ENCODE data around the gene HOXC9.

Gene HOXC9

GRCh38 chr12:54015018-54015931, 15.3 kb downstream of the HOXC9 start:
- no peak overlapping the region for H3K4me2 ChIP-seq (ENCODE audit: low read depth, low read length, poor library complexity, severe bottlenecking)
- H3K4me3 ChIP-seq (ENCODE audit: insufficient read depth, low read length, poor library complexity, severe bottlenecking) = no peak overlapping the region
- H3K27me3 ChIP-seq (ENCODE audit: low read length) = 0 out of 2 replicates have a peak, but pooled peaks cover 6% of the 10 kb centered on the region
- no peak overlapping the region for H3K27ac ChIP-seq (ENCODE audit: low read depth, low read length)
- no peaks in the 10 kb centered on the region for H4K20me1 ChIP-seq (ENCODE audit: low read depth, low read length)
- peaks cover 4% of the 10 kb centered on the region; the same call in 1 of the 2 replicates for H3F3A ChIP-seq (ENCODE audit: insufficient read depth)
- H3K36me3 ChIP-seq (ENCODE audit: low read length) = no peaks in the 10 kb centered on the region
- no peaks in the 10 kb centered on the region for H3K79me2 ChIP-seq (ENCODE audit: insufficient read depth, low read length)
- no peak overlapping the region for H3K9ac ChIP-seq (ENCODE audit: low read length)
- no peaks in the 10 kb centered on the region for H3K9me3 ChIP-seq (ENCODE audit: insufficient read depth, low read length)
- H2AFZ ChIP-seq (ENCODE audit: low read depth, low read length, severe bottlenecking) = no peak overlapping the region
- TF ChIP-seq CTCF (IDR thresholded peaks at IDR 0.05; ENCODE audit: insufficient read depth, low read length, poor library complexity, severe bottlenecking) (no peak), EZH2phosphoT487 (conservative IDR thresholded peaks at IDR 0.05; ENCODE audit: low read length) (no peak)
- no peaks in the 10 kb centered on the region for H3K9me2 ChIP-seq (replicated peaks; ENCODE audit: insufficient read depth, low read length)

- Histone ChIP-seq H3K9me2 (replicated peaks; ENCODE audit: insufficient read depth, low read length) (no peaks in the 10 kb centered on the region), H3K27ac (ENCODE audit: low read depth, low read length) (no peak overlapping the region), H3K9ac (ENCODE audit: low read length) (no peak overlapping the region), H2AFZ (ENCODE audit: low read depth, low read length, severe bottlenecking) (no peak overlapping the region), H3K27me3 (ENCODE audit: low read length) (0 out of 2 replicates have a peak, but pooled peaks cover 6% of the 10 kb centered on the region), H3K36me3 (ENCODE audit: low read length) (no peaks in the 10 kb centered on the region), H4K20me1 (ENCODE audit: low read depth, low read length) (no peaks in the 10 kb centered on the region), H3K4me2 (ENCODE audit: low read depth, low read length, poor library complexity, severe bottlenecking) (no peak overlapping the region), H3K4me3 (ENCODE audit: insufficient read depth, low read length, poor library complexity, severe bottlenecking) (no peak overlapping the region), H3F3A (ENCODE audit: insufficient read depth) (peaks cover 4% of the 10 kb centered on the region; the same call in 1 of the 2 replicates), H3K79me2 (ENCODE audit: insufficient read depth, low read length) (no peaks in the 10 kb centered on the region), H3K9me3 (ENCODE audit: insufficient read depth, low read length) (no peaks in the 10 kb centered on the region)
- TF ChIP-seq CTCF (IDR thresholded peaks at IDR 0.05; ENCODE audit: insufficient read depth, low read length, poor library complexity, severe bottlenecking) (no peak), EZH2phosphoT487 (conservative IDR thresholded peaks at IDR 0.05; ENCODE audit: low read length) (no peak)
These were observed 16.1 kb downstream of the HOXC9 start for GRCh38 chr12:54016051-54016450.

GRCh38 chr12:54016478-54016964, 16.6 kb downstream of the HOXC9 start:
- H3K4me2 ChIP-seq (ENCODE audit: low read depth, low read length, poor library complexity, severe bottlenecking) = no peak overlapping the region
- peaks cover 4% of the 10 kb centered on the region; the same call in 1 of the 2 replicates for H3F3A ChIP-seq (ENCODE audit: insufficient read depth)
- H3K9me2 ChIP-seq (replicated peaks; ENCODE audit: insufficient read depth, low read length) = no peaks in the 10 kb centered on the region
- H3K9me3 ChIP-seq (ENCODE audit: insufficient read depth, low read length) = no peaks in the 10 kb centered on the region
- no peak overlapping the region for H3K9ac ChIP-seq (ENCODE audit: low read length)
- no peaks in the 10 kb centered on the region for H4K20me1 ChIP-seq (ENCODE audit: low read depth, low read length)
- H3K4me3 ChIP-seq (ENCODE audit: insufficient read depth, low read length, poor library complexity, severe bottlenecking) = no peak overlapping the region
- H3K27ac ChIP-seq (ENCODE audit: low read depth, low read length) = no peak overlapping the region
- 0 out of 2 replicates have a peak, but pooled peaks cover 6% of the 10 kb centered on the region for H3K27me3 ChIP-seq (ENCODE audit: low read length)
- H2AFZ ChIP-seq (ENCODE audit: low read depth, low read length, severe bottlenecking) = no peak overlapping the region
- H3K36me3 ChIP-seq (ENCODE audit: low read length) = no peaks in the 10 kb centered on the region
- H3K79me2 ChIP-seq (ENCODE audit: insufficient read depth, low read length) = no peaks in the 10 kb centered on the region
- TF ChIP-seq EZH2phosphoT487 (conservative IDR thresholded peaks at IDR 0.05; ENCODE audit: low read length) = no peak
- no peak for TF ChIP-seq CTCF (IDR thresholded peaks at IDR 0.05; ENCODE audit: insufficient read depth, low read length, poor library complexity, severe bottlenecking)
